GM12892 (cell line): Measurements from ENCODE around the gene NAALADL2.
"Not testable (repeated sequence)": the region's sequence is repeated elsewhere in the genome, so short reads cannot be mapped to it uniquely, and the experiment has no call there.

Experiments
- DNase-seq: peaks from one replicate; pipeline ENCODE4 v3.0.0; 2011; ENCODE audit not compliant: insufficient read length
- FAIRE-seq: peaks from 2 replicates; lab custom pipeline; 2011; peaks lifted over from hg19 to GRCh38; lab: Jason Lieb, UNC
- POLR2A ChIP-seq: IDR thresholded peaks from 2 replicates; pipeline ENCODE4 v1.6.1; 2011; ENCODE audit warnings: low read depth, low read length, control low read depth
- POLR2AphosphoS5 ChIP-seq: IDR thresholded peaks from 2 replicates; pipeline ENCODE4 v1.6.1; 2011; ENCODE audit warnings: low read depth, low read length, control low read depth
- TAF1 ChIP-seq: IDR thresholded peaks from 2 replicates; pipeline ENCODE4 v1.6.1; 2011; ENCODE audit warnings: low read depth, mild to moderate bottlenecking, control low read depth, low read length, borderline replicate concordance

The NAALADL2 gene

DNA sequence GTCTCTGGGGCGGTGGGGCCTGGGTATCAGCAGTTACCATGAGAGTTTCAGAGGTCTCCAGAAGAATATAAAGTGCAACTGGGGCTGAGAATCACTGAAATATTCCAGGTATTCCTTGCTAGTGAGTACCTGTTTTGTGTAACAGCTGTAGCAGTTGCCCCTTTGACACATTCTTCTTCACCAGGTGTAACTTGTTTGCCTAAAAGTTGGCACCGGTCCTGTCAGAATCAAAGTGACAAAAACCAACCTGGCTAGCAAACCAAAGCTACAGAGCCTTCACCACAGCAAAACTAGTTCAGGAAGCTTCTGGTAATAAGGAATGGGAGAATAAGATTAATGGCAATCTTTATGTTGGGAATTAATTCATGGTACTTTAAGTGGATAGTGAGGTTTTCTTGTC is 296.0 kb downstream of the NAALADL2 start:
- FAIRE-seq (no peak), DNase-seq (no peak)
- TF ChIP-seq POLR2A (no peak), TAF1 (no peak), POLR2AphosphoS5 (no peak)

DNA sequence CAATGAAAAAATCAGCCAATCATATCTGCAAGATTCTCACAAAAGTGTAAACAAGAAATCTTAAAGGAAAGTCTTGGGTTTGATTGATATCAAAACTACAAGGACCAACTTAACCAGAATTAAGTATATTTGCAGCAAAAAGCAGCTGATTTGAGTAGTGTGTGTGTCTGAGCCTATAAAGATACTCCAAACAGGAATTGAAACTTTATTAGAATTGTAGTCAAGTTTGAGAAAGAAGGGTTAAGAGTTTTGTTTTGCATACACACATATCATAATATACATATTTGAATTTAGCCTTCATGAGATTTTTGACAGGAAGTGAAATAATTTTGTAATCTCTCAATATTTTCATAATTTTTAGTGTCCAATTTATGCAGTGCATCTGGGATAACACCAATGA is 300.1 kb downstream of the NAALADL2 start:
- DNase-seq (no peak), FAIRE-seq (no peak)
- TF ChIP-seq POLR2A (no peak), POLR2AphosphoS5 (no peak), TAF1 (no peak)

DNA sequence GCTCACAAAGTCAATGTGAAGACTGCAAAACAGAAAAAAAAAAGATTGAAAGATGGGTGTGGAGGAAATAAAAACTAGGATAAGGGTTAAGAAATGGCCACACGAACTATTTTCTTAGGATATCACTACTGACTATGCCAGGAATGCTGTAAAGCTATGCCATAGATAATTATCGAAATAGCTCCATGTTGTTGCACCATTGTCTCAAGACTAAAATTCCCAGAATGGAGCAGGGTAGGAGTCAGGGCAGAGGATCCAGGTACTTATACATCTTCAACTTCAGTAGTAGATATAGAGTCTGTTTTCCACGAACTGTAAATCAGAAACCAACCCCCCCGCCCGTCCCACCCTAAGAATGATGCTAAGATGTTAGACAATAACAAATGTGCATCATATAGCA is 302.2 kb downstream of the NAALADL2 start:
- FAIRE-seq (no peak), DNase-seq (no peak)
- TF ChIP-seq POLR2A (no peak), TAF1 (no peak), POLR2AphosphoS5 (no peak)

DNA sequence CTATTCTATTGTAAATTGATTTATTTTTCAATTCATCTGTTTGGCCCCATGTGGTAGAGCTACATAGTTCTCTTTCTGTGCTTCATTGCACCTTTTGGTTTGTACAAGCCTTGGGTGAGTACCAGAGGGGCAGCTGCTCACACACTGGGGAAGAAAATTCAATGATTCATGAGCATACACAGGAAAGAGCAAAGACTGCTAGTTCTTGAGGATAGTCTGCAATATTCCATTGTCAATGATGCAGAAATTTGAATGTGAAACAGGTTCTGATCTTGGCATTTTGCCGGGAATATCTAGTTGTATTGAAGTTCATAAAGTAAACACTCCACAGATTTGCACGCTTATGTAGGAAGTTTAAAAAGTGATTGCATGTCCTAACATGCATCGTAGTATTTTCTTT is 304.6 kb downstream of the NAALADL2 start:
- DNase-seq (no peak), FAIRE-seq (no peak)
- no peak for TF ChIP-seq TAF1
- TF ChIP-seq POLR2A, result no peak
- no peak for TF ChIP-seq POLR2AphosphoS5

DNA sequence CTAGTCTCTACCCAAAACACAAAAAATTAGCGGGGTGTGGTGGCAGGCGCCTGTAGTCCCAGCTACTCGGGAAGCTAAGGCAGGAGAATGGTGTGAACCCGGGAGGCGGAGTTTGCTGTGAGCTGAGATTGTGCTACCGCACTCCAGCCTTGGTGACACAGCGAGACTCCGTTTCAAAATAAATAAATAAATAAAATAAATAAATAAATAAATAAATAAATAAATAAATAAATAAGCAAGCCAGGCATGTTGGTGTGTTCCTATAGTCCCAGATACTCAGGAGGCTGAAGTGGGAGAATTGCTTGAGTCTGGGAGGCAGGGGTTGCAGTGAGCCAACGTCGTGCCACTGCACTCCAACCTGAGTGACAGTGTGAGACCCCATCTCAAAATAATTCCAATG is 314.0 kb downstream of the NAALADL2 start:
- not testable (repeated sequence) for DNase-seq, FAIRE-seq

DNA sequence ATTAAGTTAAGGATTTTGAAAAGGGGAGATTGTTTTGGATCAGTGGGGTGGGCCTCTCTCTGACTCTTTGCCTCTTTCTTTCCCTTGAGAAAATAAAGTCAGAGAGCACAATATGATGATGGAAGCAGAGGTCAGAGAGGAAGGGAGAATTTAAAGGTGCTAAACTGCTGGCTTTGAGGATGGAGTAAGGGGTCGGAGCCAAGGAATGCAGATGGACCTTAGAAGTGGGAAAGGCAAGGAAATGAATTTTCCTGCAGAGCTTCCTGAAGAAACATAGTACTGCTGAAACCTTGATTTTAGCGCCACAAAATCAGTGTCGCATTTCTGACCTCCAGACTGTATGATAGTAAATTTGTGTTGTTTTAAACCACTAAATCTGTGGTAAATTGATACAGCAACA is 317.4 kb downstream of the NAALADL2 start:
- no peak for DNase-seq
- FAIRE-seq, result no peak
- TF ChIP-seq TAF1 (no peak), POLR2AphosphoS5 (no peak), POLR2A (no peak)

DNA sequence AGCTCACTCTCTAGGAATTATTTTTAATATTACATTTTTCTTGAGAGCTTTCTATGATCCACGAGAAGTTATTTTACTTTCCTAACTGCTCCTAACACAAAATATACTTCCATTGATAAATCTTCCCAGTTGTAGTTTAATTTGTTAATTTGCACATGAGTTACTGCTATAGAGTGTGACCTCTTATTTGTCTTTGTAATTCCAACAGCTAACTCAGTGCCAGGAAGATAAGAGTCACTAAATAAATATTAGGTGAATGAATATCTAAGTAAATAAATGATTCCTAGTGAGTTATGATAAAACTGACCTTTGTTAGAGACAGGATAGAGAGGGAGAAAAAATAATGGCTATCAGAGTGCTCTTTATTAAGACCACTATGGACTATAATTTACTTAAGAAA is 319.9 kb downstream of the NAALADL2 start:
- FAIRE-seq (no peak), DNase-seq (no peak)
- TF ChIP-seq POLR2AphosphoS5 (no peak), TAF1 (no peak), POLR2A (no peak)

DNA sequence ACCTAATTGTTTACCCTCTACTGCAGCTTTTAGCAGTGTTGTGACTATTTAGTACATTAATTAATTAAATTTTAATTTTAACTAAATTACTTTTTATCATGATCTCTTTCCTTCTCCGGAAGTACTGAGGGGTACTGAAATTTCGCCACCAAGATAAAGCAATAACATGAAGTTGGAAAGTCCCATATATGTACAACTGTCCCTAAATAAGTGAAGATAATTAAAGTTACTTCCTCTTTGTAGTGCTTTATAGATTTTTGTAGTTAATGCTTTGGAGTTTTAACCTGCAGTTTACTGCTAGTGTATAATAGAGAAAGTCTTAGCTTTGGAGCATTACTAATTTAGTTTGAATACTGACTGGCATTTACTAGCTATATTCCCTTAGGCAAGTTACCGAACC is 325.3 kb downstream of the NAALADL2 start:
- FAIRE-seq (no peak), DNase-seq (no peak)
- TF ChIP-seq POLR2A (no peak), POLR2AphosphoS5 (no peak), TAF1 (no peak)

DNA sequence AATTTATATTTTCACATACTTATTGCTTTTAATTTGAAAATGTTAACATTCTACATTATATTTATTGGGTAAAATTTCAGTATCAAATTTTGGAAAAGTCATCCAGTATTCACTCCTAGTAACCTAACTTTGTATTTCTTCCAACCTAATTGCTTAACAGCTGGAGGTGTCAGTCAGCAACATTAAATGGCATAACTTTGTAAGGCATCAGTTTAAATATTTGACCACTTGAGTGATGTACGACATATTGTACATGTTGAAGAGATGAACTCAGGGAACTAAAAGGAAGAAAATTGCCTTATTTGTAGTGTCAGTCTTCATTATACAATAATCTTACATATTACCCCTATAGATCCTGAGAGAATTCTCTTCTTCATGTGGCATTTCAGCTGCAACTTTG is 326.8 kb downstream of the NAALADL2 start:
- no peak for FAIRE-seq
- TF ChIP-seq TAF1 (no peak), POLR2A (no peak), POLR2AphosphoS5 (no peak)
- no peak for DNase-seq

DNA sequence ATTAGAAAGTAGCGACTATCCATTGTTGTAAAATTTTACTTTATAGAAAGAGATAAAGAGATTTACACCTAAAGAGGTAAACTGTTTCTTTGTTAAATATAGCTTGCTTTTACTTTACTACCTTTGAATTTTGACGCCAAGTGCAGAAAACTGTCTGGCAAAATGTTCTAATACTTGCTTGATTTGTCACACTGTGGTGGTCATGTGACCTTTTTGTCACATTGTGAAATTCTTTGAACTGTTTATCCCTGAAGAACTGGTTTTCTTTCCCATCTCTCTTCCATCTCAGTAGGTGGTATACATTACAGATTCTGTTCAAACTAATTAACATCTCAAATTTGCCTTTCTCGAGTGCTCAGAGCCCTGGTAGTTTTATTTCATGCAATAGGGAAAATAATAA is 327.4 kb downstream of the NAALADL2 start:
- DNase-seq (no peak), FAIRE-seq (no peak)
- no peak for TF ChIP-seq POLR2A
- no peak for TF ChIP-seq POLR2AphosphoS5
- no peak for TF ChIP-seq TAF1

DNA sequence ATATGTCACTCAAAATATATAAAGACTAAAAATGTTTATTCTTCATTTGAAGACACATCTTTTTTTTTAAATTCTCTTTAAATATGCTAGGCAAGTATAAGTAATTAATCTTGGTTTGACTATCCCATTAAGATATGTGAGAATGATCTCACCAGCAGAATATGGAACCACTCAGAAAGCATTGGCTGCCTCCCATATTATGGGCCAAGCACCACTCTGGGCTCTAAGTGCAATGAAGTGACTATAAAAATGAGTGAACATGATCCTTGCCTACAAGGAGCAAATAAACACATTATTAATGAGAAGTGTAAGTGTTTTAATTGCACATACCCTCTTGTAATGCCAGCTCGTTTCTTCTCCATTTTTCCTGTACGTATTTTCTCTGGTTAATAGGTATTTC is 328.5 kb downstream of the NAALADL2 start:
- no peak for FAIRE-seq
- TF ChIP-seq POLR2A, result no peak
- TF ChIP-seq POLR2AphosphoS5, result no peak
- TF ChIP-seq TAF1, result no peak
- no peak for DNase-seq

DNA sequence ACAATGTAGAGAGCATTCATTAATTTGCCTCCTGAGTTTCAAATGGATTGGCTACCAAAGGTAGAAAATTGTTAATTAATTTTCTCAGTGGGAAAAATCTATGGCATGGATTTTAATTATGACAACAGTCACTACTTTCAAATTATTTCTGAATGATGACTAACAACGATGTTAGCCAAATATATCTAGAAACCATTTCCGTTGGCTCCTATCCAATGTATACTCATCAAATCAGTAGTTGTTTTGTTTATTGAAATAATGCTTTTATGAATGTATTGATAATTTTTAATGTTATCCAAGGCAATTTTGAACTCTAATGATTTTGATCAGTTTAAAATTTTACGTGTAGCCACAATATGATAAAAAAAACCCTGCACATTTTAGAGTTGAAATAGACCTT is 333.4 kb downstream of the NAALADL2 start:
- DNase-seq (no peak), FAIRE-seq (no peak)
- no peak for TF ChIP-seq POLR2AphosphoS5
- TF ChIP-seq TAF1, result no peak
- TF ChIP-seq POLR2A, result no peak

DNA sequence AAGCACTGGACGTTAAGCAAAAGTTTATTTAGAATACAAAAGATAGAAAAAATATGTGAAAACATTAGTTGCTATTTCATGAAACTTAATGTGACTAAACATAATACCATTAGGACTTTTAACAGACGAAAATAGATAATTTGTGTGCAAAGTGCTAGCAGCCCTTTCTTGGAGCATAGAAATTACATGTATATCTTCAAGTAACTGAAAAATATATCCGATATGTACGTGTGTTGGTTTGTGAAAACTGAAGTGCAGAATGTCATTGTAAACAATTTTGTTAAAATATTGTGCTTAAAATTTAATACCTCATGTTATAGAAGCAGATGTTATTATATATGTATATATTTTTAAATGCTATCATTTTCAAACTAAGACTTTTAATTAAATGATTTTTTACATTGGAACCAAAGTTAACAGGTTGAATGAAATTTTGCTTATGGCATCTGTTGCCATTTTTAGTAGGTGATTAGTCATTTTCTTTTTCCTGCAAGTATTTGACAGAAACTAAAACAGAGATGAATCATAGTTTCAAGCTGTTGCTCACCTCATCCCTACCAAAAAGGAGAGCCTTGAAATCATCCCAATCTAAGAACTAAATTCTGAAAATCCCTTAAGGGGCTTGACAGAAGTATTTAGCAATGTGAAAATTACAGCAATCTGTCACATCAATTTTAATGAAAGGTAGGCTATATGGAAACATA is 334.8 kb downstream of the NAALADL2 start:
- peak; percentile 21 for FAIRE-seq
- DNase-seq, result no peak
- TF ChIP-seq TAF1, result no peak
- TF ChIP-seq POLR2A, result no peak
- TF ChIP-seq POLR2AphosphoS5, result no peak
